Spleen (tissue), 3 donors: Measurements from ENCODE around the gene PLCB4.

Experiments used
- POLR2A ChIP-seq, 3 donors: fragments of 450-650 bp; IDR thresholded peaks; one replicate each; pipeline ENCODE4 v1.5.1; 2017; ENCODE audit warnings: antibody characterized with exemption in 3 of 3, mild to moderate bottlenecking in 1 of 3
- POLR2AphosphoS5 ChIP-seq, 3 donors: sonication (generic); formaldehyde crosslinking; IDR thresholded peaks; one replicate each; pipeline ENCODE4 v1.5.1; 2017; ENCODE audit warnings: antibody characterized with exemption in 3 of 3

DNA sequence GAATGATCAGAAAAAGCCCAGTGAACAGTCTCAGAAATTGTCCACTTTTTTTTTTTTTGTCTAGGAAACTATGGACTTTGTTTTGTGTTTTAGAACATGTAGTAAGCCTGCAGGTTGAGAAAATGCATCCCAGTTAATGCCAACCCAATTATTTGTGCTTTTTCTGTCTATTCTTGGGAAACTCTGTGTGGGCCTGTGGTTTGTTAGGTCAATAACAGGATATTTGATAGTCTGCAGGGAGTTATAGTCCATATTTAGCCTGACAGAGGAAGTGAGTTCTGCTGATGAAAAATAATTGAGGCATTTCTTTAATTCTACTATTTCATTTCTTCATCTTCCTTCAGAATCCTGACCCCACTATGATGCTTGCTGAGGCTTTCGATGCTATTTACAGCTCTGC, 291.5 kb downstream of the PLCB4 start:
- no peak for TF ChIP-seq POLR2A (IDR thresholded peaks at IDR 0.05)
- TF ChIP-seq POLR2AphosphoS5 (IDR thresholded peaks at IDR 0.05): no peak
